NCI-H1105 (cell line): ENCODE measurements around the gene SPIRE1.
"Not testable (repeated sequence)": the region's sequence is repeated elsewhere in the genome, so short reads cannot be mapped to it uniquely, and the experiment has no call there.

Experiments used
- DNase-seq: peaks from one replicate; lab custom pipeline; 2025; lab: John Stamatoyannopoulos, UW

The SPIRE1 gene

GRCh38 chr18:12416098-12416729, 241.7 kb downstream of the SPIRE1 start:
- no peak for DNase-seq

GRCh38 chr18:12411456-12411855, 246.5 kb downstream of the SPIRE1 start:
- DNase-seq = no peak

- DNase-seq = not testable (repeated sequence)
Observed at GRCh38 chr18:12410747-12411146, 247.2 kb downstream of the SPIRE1 start.

- DNase-seq = no peak
Observed at GRCh38 chr18:12410081-12410481, 247.8 kb downstream of the SPIRE1 start.

- no peak for DNase-seq
Observed at GRCh38 chr18:12409469-12409868, 248.4 kb downstream of the SPIRE1 start.

GRCh38 chr18:12408247-12408869, 249.5 kb downstream of the SPIRE1 start:
- DNase-seq = no peak

- DNase-seq = no peak
Observed at GRCh38 chr18:12406371-12407111, 251.4 kb downstream of the SPIRE1 start.

- no peak for DNase-seq
Observed at GRCh38 chr18:12405066-12405465, 252.8 kb downstream of the SPIRE1 start.

GRCh38 chr18:12403601-12404506, 254.1 kb downstream of the SPIRE1 start:
- no peak for DNase-seq

- DNase-seq = no peak
Observed at GRCh38 chr18:12401881-12402280, 256.0 kb downstream of the SPIRE1 start.

- DNase-seq = no peak
Observed at GRCh38 chr18:12399231-12399630, 258.7 kb downstream of the SPIRE1 start.

- DNase-seq = no peak
Observed at GRCh38 chr18:12398625-12399024, 259.3 kb downstream of the SPIRE1 start.

- no peak for DNase-seq
Observed at GRCh38 chr18:12397793-12398192, 260.1 kb downstream of the SPIRE1 start.

- no peak for DNase-seq
Observed at GRCh38 chr18:12397254-12397653, 260.7 kb downstream of the SPIRE1 start.
